Measurements from ENCODE around the gene MYEOV. TPM values are rescaled to one million over a fixed set of nuclear protein-coding genes. Genes with fewer than 3 reads are reported as not detected.

MYEOV gene
- total and polyA plus RNA-seq, 10 of the 15 experiments (the other 5 are each of a cell fraction or from before 2014, with no cell fraction given), result 0.05 to 0.40 (median 0.26) TPM; not detected in 3

DNA sequence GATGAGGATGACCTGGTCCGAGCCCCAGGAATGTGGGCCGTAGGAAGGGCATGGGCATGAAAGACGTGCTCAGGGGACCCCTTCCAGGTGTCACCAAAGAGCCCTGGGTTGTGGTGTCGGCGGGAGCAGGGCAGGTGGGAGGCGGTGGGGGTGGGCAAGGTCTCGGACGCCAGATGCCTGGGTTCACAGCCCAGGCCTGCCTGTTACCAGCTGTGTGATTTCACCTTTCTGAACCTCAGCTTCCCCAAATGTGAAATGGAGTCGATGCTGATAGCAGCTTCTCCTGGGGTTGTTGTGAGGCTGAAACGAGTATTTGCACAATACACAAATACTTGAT, 42.9 kb upstream of the MYEOV start:
- Histone ChIP-seq H3K9me3 (replicated peaks; ENCODE audit: control insufficient read depth, insufficient read depth, low read length) (peaks cover 10% of the 10 kb centered on the region; the same call in 2 of the 3 replicates), H3K4me3 (no peak overlapping the region), H3K27me3 (replicated peaks in 1 of 2; ENCODE audit: control insufficient read depth in 2 of 2, insufficient read depth in 2 of 2, low read length in 1 of 2) (no peaks in the 10 kb centered on the region), H2AFZ (ENCODE audit: control insufficient read depth, low read depth, low read length) (no peak overlapping the region), H3K4me2 (ENCODE audit: control insufficient read depth, insufficient read depth) (no peak overlapping the region), H3K79me2 (ENCODE audit: control insufficient read depth, insufficient read depth, low read length) (no peaks in the 10 kb centered on the region), H3K4me1 (ENCODE audit: control insufficient read depth, insufficient read depth, low read length) (no peaks in the 10 kb centered on the region), H4K20me1 (ENCODE audit: control insufficient read depth, insufficient read depth) (no peaks in the 10 kb centered on the region), H3K27ac (ENCODE audit: control insufficient read depth, insufficient read depth) (no peak overlapping the region), H3K9ac (ENCODE audit: control insufficient read depth, insufficient read depth, low read length) (no peak overlapping the region), H3K36me3 (ENCODE audit: control insufficient read depth in 2 of 2, insufficient read depth in 2 of 2, low read length in 1 of 2) (no peaks in the 10 kb centered on the region)
- RAD21 ChIA-PET (ENCODE audit: unreplicated experiment), result no interaction called here
- ATAC-seq (no peak), FAIRE-seq (no peak), DNase-seq (ENCODE audit: low read depth, low spot score) (no peak)
- CTCF ChIA-PET, result no interaction called here
- SMC1A ChIA-PET (ENCODE audit: uncharacterized antibody, unreplicated experiment), result interaction anchor here (1.4 kb wide), 1 partner anchor 13 kb away, joined by 4 read pairs; no protein-coding TSS in a partner anchor
- intact Hi-C loops (cut with micrococcal nuclease; ENCODE audit: unreplicated experiment) (loop anchor here (10.0 kb wide), 1 partner anchor 146 kb away; no protein-coding TSS in a partner anchor), in situ Hi-C loops (cut with MboI) (no loop called here)
- 19% methylated on average over 7 of the region's 10 CpGs for WGBS (ENCODE audit: insufficient coverage, insufficient replicate concordance, low lambda C conversion rate, missing lambda C conversion rate)
- BruUV-seq (replicated peaks), result no TSS peak
- POLR2A ChIA-PET, result no interaction called here
- TF ChIP-seq RELA (IDR thresholded peaks at IDR 0.05; ENCODE audit: borderline replicate concordance, partially characterized antibody), result no peak
- TF ChIP-seq BHLHE40 (IDR thresholded peaks at IDR 0.05; ENCODE audit: borderline replicate concordance in 1 of 2, low read depth in 2 of 2, low read length in 1 of 2), result no peak
- TF ChIP-seq NRF1 (conservative IDR thresholded peaks at IDR 0.05; ENCODE audit: low read depth, low read length), result no peak
- no peak for TF ChIP-seq MTA2 (IDR thresholded peaks at IDR 0.05; ENCODE audit: low read depth)
- TF ChIP-seq RBBP5 (conservative IDR thresholded peaks at IDR 0.05), result no peak
- TF ChIP-seq POLR2AphosphoS5 (IDR thresholded peaks at IDR 0.05; ENCODE audit: low read length), result no peak
- no peak for TF ChIP-seq RUNX3 (IDR thresholded peaks at IDR 0.05; ENCODE audit: low read length)
- no peak for TF ChIP-seq POU2F2 (IDR thresholded peaks at IDR 0.05; ENCODE audit: borderline replicate concordance, low read depth, low read length)
- TF ChIP-seq ZNF384 (IDR thresholded peaks at IDR 0.05; ENCODE audit: borderline replicate concordance, low read depth, low read length), result no peak
- TF ChIP-seq, protein P1, sequence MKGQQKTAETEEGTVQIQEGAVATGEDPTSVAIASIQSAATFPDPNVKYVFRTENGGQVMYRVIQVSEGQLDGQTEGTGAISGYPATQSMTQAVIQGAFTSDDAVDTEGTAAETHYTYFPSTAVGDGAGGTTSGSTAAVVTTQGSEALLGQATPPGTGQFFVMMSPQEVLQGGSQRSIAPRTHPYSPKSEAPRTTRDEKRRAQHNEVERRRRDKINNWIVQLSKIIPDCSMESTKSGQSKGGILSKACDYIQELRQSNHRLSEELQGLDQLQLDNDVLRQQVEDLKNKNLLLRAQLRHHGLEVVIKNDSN (IDR thresholded peaks at IDR 0.05; ENCODE audit: borderline replicate concordance, extremely low read length, insufficient read depth, low read depth, low read length), result no peak
- TF ChIP-seq RAD51 (IDR thresholded peaks at IDR 0.05), result no peak
- no peak for TF ChIP-seq EP300 (IDR thresholded peaks at IDR 0.05; ENCODE audit: borderline replicate concordance in 1 of 2, control insufficient read depth in 1 of 2, low read depth in 2 of 2, low read length in 2 of 2)
- no peak for TF ChIP-seq YY1 (IDR thresholded peaks at IDR 0.05; ENCODE audit: low read depth, low read length)
- TF ChIP-seq NFXL1 (IDR thresholded peaks at IDR 0.05; ENCODE audit: borderline replicate concordance), result no peak
